Effector CD8-positive, alpha-beta T cell (primary cell): Measurements from ENCODE around the gene LRP2BP.
"Not testable (repeated sequence)": the region's sequence is repeated elsewhere in the genome, so short reads cannot be mapped to it uniquely, and the experiment has no call there.

Experiments
- DNase-seq: peaks from one replicate; lab custom pipeline; 2025; lab: John Stamatoyannopoulos, UW

The LRP2BP gene

DNA sequence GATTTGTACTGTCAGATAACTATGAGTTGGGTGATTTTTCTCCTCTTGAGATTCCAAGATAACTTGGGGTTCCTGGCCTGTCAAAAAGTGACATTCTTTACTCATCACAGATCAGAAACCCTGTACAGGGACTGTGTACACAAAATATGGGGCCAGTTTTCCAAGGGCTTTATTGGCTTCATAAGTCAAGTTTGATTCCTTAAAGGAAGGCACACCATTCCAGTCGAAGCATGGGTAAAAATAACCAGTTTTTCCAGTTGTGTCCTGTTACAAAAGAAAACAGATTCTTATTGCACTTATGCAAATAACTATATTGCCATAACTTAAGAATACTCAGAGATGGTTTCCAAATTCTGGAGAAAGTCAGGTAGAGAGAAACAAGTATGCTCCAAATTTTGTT is 70.0 kb downstream of the LRP2BP start:
- DNase-seq: not testable (repeated sequence)

DNA sequence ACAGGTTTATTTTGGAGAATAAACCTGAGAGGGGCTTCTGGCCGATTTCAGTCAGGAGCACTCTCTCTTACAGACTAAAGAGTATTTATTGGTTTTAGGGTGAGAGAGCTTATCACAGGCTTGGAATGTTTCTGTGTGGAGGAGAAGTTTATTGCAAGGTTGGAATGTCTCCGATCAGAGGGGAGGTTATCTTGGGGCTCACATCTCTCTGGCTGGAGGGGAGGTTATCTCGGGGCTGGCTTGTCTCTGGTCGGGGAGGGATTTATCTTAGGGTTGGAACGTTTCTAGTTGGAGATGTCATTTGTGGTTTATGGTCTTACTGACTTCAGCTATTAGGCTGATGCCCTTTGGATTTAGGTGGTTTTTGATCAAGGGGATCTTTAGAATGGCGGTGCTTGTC is 71.4 kb downstream of the LRP2BP start:
- DNase-seq: not testable (repeated sequence)

DNA sequence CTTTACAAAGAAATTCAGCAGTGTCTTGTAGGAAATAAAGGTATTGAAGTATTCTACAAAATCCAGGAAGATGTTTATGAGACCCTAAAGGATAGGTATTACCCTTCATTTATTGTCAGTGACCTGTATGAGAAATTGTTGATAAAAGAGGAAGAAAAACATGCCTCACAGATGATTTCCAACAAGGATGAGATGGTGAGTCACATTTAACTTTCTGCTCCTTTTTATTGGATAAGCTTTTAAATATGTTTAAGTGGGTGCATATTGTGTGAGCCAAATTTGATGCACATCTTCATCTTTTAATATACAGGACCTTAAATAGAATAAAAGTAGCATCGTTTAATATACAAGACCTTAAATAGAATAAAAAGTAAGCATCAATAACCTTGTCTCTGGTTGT is 72.1 kb downstream of the LRP2BP start:
- no peak for DNase-seq

DNA sequence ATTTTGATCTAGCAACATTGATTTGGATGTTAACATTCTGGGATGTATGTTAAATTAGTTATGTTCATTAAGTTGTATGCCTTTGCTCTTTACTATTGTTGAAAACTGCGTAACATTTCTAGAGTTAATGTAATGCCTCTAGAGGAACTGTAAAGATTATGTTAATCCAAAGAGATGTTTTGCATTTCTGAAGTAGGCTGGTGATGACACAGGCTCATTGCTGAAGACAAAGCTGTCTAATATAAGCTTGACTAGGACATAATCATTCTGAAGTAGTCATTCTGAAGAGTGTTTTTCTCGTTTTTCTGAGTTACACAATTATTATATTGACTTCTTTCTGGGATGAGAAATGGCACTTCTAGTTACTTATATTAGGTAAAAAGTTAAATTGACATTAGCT is 72.9 kb downstream of the LRP2BP start:
- DNase-seq: no peak

DNA sequence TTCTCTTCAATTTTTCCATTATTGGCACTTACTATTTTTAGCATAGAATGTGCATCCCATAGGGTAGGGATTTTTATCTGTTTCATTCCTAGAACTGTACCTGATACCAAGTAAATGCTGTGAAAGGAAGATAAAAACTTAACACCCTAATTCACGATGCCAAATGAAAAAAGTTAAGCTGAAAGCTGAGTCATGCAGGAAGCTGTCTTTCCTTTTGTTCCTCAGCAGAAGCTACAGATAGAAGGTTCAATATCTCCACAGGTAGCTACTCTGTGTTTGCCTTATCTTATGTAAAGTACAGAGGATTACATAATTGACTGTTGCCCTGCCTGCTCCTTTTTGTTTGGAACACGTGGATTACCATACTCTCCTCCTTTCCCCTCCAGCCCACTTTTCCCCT is 77.0 kb downstream of the LRP2BP start:
- DNase-seq: no peak

DNA sequence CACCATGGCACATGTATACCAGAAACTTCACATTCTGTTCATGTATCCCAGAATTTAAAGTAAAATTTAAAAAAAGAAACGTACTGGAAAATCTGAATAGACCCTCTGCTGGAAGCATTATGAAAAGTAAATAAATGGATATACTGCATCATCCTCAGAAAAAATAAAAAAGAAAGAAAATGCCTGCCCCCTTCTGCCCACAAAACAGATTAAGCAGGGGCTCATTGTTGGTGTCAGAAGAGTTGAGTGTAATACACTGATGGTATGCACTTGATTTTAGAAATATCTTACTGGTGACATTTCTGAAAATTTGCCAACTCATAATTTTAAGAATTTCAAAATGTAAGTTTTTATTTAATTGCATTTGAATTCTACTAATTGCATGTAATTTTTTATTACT is 77.8 kb downstream of the LRP2BP start:
- no peak for DNase-seq

DNA sequence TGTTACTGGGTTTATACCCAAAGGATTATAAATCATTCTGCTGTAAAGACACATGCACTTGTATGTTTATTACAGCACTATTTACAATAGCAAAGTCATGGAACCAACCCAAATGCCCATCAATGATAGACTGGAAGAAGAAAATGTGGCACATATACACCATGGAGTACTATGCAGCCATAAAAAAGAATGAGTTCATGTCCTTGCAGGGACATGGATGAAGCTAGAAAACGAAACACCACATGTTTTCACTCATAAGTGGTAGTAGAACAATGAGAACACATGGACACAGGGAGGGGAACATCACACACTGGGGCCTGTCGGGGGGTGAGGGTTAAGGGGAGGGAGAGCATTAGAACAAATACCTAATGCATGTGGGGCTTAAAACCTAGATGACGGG is 78.3 kb downstream of the LRP2BP start:
- not testable (repeated sequence) for DNase-seq
